ENCODE measurements around the gene AP1M1. TPM values are rescaled to one million over a fixed set of nuclear protein-coding genes. Genes with fewer than 3 reads are reported as not detected.

The AP1M1 gene
- polyA plus RNA-seq, 2 donors, result 16.7 to 29.9 TPM

DNA sequence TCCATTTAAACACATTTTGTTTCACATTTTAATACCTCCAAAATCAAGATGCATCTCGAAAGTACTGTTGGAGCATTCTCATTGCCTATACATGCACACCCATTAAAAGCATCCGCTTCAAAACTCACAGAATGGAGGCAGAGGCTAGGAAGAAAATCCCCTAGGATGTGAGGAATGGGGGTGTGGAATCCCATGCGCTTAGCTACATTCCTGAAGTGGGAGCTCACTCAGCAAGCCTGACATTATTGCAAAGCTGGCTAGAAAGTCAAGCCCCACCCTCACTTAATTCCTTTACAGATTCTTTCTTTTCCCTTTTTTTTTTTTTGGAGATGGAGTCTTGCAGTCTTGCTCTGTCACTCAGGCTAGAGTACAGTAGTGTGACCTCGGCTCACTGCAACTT, 17.1 kb upstream of the AP1M1 start:
- Histone ChIP-seq H3K4me1 (ENCODE audit: control insufficient read depth in 2 of 2, insufficient read depth in 2 of 2, low read length in 1 of 2) (peaks cover 0 to 3% of the 10 kb centered on the region in 2 donors), H3K27ac (ENCODE audit: low read depth in 2 of 2, low read length in 1 of 2) (no peak overlapping the region), H3K9me3 (ENCODE audit: control insufficient read depth in 2 of 2, insufficient read depth in 1 of 2, low read depth in 1 of 2, low read length in 1 of 2) (no peaks in the 10 kb centered on the region), H3K27me3 (ENCODE audit: control insufficient read depth in 1 of 2, insufficient read depth in 2 of 2, low read length in 2 of 2) (no peaks in the 10 kb centered on the region), H3K4me3 (ENCODE audit: low read depth in 1 of 2, low read length in 2 of 2) (no peak overlapping the region), H3K36me3 (ENCODE audit: control insufficient read depth in 2 of 2, insufficient read depth in 2 of 2, low read length in 1 of 2) (no peaks in the 10 kb centered on the region)
- WGBS, 2 donors, result 32 to 54% methylated on average over 4 of the region's 4 CpGs

DNA sequence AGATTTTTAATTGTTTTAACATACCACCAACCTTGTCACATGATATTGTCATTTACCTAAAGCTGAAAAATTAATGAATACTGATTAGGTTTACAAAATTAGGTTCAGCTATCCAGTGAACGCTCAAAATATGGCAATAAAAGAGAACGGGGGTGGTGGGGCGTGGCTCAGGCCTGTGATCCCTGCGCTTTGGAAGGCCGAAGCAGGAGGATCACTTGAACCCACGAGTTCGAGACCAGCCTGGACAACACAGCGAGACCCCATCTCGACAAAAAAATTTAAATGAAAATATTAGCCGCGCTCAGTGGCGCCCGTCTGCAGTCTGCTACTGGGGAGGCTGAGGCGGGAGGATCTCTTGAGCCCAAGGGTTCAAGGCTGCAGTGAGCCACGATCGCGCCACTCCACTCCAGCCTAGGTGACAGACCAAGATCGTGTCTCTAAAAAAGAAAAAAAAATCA, 13.0 kb upstream of the AP1M1 start:
- 42 to 46% methylated on average over 18 of the region's 18 CpGs for WGBS, 2 donors
- no peaks in the 10 kb centered on the region for H3K9me3 ChIP-seq (ENCODE audit: control insufficient read depth in 2 of 2, insufficient read depth in 1 of 2, low read depth in 1 of 2, low read length in 1 of 2)
- no peaks in the 10 kb centered on the region for H3K27me3 ChIP-seq (ENCODE audit: control insufficient read depth in 1 of 2, insufficient read depth in 2 of 2, low read length in 2 of 2)
- H3K27ac ChIP-seq (ENCODE audit: low read depth in 2 of 2, low read length in 1 of 2), result peak overlapping the region; percentile 60 to 66
- peaks cover 0 to 7% of the 10 kb centered on the region in 2 donors for H3K4me1 ChIP-seq (ENCODE audit: control insufficient read depth in 2 of 2, insufficient read depth in 2 of 2, low read length in 1 of 2)
- H3K36me3 ChIP-seq (ENCODE audit: control insufficient read depth in 2 of 2, insufficient read depth in 2 of 2, low read length in 1 of 2), result peaks cover 2 to 7% of the 10 kb centered on the region in 2 donors
- H3K4me3 ChIP-seq (ENCODE audit: low read depth in 1 of 2, low read length in 2 of 2), result peak overlapping the region; percentile 97 to 100

DNA sequence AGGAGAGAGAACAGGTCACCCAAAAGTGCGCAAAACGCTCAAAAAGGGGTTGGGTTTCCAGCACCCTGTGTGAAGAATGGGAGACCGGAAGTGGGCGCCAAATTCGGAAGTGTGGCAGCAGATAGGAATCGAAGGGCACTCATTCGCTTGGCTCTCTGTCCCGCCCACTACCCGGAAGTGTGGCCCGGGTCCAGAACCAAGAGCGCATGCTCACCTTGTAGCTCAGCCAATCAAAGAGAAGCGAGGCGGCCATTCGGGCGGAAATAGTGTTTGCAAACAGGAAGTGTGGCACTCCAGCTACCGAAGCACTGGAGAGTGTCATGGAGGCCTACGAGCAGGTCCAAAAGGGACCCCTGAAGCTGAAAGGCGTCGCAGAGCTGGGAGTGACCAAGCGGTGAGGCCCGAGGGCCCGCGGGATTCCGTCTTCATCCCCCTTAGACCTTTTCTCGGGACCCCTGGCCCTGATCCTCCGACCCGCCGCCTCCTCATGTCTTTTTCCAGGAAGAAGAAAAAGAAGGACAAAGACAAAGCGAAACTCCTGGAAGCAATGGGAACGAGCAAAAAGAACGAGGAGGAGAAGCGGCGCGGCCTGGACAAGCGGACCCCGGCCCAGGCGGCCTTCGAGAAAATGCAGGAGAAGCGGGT, 12.5 kb upstream of the AP1M1 start, which contains the start of gene FAM32A:
FAM32A (plus strand) TSS at position 288 of the 645 bp plus-strand sequence; CDS start at position 321, 33 bp downstream.
- Histone ChIP-seq H3K4me1 (ENCODE audit: control insufficient read depth in 2 of 2, insufficient read depth in 2 of 2, low read length in 1 of 2) (peaks cover 0 to 7% of the 10 kb centered on the region in 2 donors), H3K27ac (ENCODE audit: low read depth in 2 of 2, low read length in 1 of 2) (peak within 1 kb of the TSS; percentile 89 to 92)
- WGBS, 2 donors, result 0% methylated on average over 39 of the region's 39 CpGs

DNA sequence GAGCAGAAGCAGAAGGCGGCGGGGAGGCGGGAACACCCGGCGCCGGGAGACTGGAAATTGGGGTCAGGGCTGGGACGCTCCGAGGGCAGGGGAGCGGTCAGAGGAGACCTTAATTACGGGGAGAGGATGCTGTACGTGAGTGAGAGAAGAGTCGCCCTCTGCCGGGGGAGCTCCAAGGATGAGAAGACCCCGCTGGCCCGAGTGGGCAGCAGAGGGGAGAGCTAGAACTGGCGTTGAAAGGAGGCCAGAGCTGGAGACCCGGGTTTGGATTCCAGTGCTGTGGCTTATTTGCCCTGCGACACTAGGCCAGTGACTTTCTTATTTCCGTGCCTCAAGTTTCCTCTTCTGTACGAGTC, 12.0 kb upstream of the AP1M1 start:
- Histone ChIP-seq H3K4me1 (ENCODE audit: control insufficient read depth in 2 of 2, insufficient read depth in 2 of 2, low read length in 1 of 2) (peaks cover 0 to 7% of the 10 kb centered on the region in 2 donors), H3K36me3 (ENCODE audit: control insufficient read depth in 2 of 2, insufficient read depth in 2 of 2, low read length in 1 of 2) (peaks cover 7 to 18% of the 10 kb centered on the region in 2 donors), H3K27me3 (ENCODE audit: control insufficient read depth in 1 of 2, insufficient read depth in 2 of 2, low read length in 2 of 2) (no peaks in the 10 kb centered on the region), H3K9me3 (ENCODE audit: control insufficient read depth in 2 of 2, insufficient read depth in 1 of 2, low read depth in 1 of 2, low read length in 1 of 2) (no peaks in the 10 kb centered on the region), H3K27ac (ENCODE audit: low read depth in 2 of 2, low read length in 1 of 2) (peak overlapping the region; percentile 89 to 92), H3K4me3 (ENCODE audit: low read depth in 1 of 2, low read length in 2 of 2) (peak overlapping the region; percentile 97 to 100)
- WGBS, 2 donors, result 0 to 1% methylated on average over 20 of the region's 20 CpGs

More for the DNA sequence above, 12.5 kb upstream of the AP1M1 start, which contains the start of gene FAM32A:
- Histone ChIP-seq H3K9me3 (ENCODE audit: control insufficient read depth in 2 of 2, insufficient read depth in 1 of 2, low read depth in 1 of 2, low read length in 1 of 2) (no peaks in the 10 kb centered on the region), H3K4me3 (ENCODE audit: low read depth in 1 of 2, low read length in 2 of 2) (peak within 1 kb of the TSS; percentile 97 to 100), H3K36me3 (ENCODE audit: control insufficient read depth in 2 of 2, insufficient read depth in 2 of 2, low read length in 1 of 2) (peaks cover 4 to 13% of the 10 kb centered on the region in 2 donors), H3K27me3 (ENCODE audit: control insufficient read depth in 1 of 2, insufficient read depth in 2 of 2, low read length in 2 of 2) (no peaks in the 10 kb centered on the region)

DNA sequence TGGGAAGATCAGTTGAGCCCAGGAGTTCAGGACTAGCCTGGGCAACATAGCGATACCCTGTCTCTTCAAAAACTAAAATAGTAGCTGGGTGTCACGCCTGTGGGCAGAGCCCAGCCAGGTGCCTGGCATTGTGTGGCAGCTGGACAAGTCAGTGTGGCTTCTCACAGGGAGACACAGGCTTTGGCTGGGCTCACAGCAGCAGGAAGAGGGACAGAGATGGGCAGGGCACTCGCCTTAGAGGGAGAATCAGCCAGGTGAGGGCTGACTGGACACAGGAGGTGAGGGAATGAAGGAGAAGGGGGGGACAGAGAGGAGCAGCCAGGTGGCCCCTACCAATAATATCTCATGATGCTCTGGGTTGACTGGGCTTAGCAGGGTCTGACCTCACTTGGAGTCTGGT, 9.2 kb upstream of the AP1M1 start:
- H3K27ac ChIP-seq (ENCODE audit: low read depth in 2 of 2, low read length in 1 of 2), result no peak overlapping the region
- WGBS, 2 donors, result 97 to 98% methylated on average over 3 of the region's 3 CpGs
- H3K9me3 ChIP-seq (ENCODE audit: control insufficient read depth in 2 of 2, insufficient read depth in 1 of 2, low read depth in 1 of 2, low read length in 1 of 2), result no peaks in the 10 kb centered on the region
- H3K27me3 ChIP-seq (ENCODE audit: control insufficient read depth in 1 of 2, insufficient read depth in 2 of 2, low read length in 2 of 2), result no peaks in the 10 kb centered on the region
- no peak overlapping the region for H3K4me3 ChIP-seq (ENCODE audit: low read depth in 1 of 2, low read length in 2 of 2)
- H3K36me3 ChIP-seq (ENCODE audit: control insufficient read depth in 2 of 2, insufficient read depth in 2 of 2, low read length in 1 of 2), result peaks cover 17 to 27% of the 10 kb centered on the region in 2 donors
- peaks cover 0 to 7% of the 10 kb centered on the region in 2 donors for H3K4me1 ChIP-seq (ENCODE audit: control insufficient read depth in 2 of 2, insufficient read depth in 2 of 2, low read length in 1 of 2)

DNA sequence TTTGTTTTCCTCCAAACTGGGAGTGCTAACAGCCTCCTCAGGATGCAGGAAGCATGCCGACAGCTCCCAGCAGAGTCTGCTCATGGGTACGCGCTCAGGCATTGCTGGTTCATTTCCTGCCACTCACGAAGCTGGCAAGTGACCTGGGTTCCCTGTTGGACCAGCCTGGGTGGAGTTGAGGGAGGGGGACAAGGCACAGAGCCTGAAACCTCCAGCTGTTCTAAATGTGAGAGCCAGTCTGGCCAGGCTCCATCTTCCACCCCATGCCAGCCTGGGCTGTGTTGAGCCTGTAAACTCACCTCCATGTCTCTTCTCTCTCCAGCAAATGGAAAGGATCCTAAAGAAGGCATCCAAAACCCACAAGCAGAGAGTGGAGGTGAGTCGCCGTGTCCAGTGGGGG, 7.5 kb upstream of the AP1M1 start:
- H3K27me3 ChIP-seq (ENCODE audit: control insufficient read depth in 1 of 2, insufficient read depth in 2 of 2, low read length in 2 of 2), result no peaks in the 10 kb centered on the region
- peaks cover 0 to 4% of the 10 kb centered on the region in 2 donors for H3K4me1 ChIP-seq (ENCODE audit: control insufficient read depth in 2 of 2, insufficient read depth in 2 of 2, low read length in 1 of 2)
- 86% methylated on average over 6 of the region's 6 CpGs for WGBS, 2 donors
- H3K27ac ChIP-seq (ENCODE audit: low read depth in 2 of 2, low read length in 1 of 2), result no peak overlapping the region
- peaks cover 17 to 27% of the 10 kb centered on the region in 2 donors for H3K36me3 ChIP-seq (ENCODE audit: control insufficient read depth in 2 of 2, insufficient read depth in 2 of 2, low read length in 1 of 2)
- no peaks in the 10 kb centered on the region for H3K9me3 ChIP-seq (ENCODE audit: control insufficient read depth in 2 of 2, insufficient read depth in 1 of 2, low read depth in 1 of 2, low read length in 1 of 2)
- no peak overlapping the region for H3K4me3 ChIP-seq (ENCODE audit: low read depth in 1 of 2, low read length in 2 of 2)

DNA sequence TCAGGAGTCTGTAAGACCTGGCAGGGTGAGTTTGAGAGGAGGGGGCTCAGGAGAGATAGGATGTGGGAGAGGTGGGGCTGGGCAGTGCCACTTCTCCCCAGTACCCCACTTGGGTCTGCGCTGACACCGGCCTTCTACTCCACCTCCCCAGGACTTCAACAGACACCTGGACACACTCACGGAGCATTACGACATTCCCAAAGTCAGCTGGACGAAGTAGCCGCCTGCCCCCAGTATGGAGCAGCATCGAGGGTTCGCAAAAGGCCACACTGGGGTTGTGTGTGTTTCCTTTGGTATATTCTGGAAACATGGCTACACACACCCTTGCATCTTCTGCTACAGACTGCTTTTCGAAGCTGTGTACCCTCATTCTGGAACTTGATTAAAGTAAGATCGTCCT, 7.0 kb upstream of the AP1M1 start:
- no peak overlapping the region for H3K4me3 ChIP-seq (ENCODE audit: low read depth in 1 of 2, low read length in 2 of 2)
- H3K27ac ChIP-seq (ENCODE audit: low read depth in 2 of 2, low read length in 1 of 2), result no peak overlapping the region
- no peaks in the 10 kb centered on the region for H3K27me3 ChIP-seq (ENCODE audit: control insufficient read depth in 1 of 2, insufficient read depth in 2 of 2, low read length in 2 of 2)
- WGBS, 2 donors, result 91 to 93% methylated on average over 10 of the region's 10 CpGs
- peaks cover 17 to 27% of the 10 kb centered on the region in 2 donors for H3K36me3 ChIP-seq (ENCODE audit: control insufficient read depth in 2 of 2, insufficient read depth in 2 of 2, low read length in 1 of 2)
- H3K9me3 ChIP-seq (ENCODE audit: control insufficient read depth in 2 of 2, insufficient read depth in 1 of 2, low read depth in 1 of 2, low read length in 1 of 2), result no peaks in the 10 kb centered on the region
- H3K4me1 ChIP-seq (ENCODE audit: control insufficient read depth in 2 of 2, insufficient read depth in 2 of 2, low read length in 1 of 2), result peaks cover 0 to 4% of the 10 kb centered on the region in 2 donors

DNA sequence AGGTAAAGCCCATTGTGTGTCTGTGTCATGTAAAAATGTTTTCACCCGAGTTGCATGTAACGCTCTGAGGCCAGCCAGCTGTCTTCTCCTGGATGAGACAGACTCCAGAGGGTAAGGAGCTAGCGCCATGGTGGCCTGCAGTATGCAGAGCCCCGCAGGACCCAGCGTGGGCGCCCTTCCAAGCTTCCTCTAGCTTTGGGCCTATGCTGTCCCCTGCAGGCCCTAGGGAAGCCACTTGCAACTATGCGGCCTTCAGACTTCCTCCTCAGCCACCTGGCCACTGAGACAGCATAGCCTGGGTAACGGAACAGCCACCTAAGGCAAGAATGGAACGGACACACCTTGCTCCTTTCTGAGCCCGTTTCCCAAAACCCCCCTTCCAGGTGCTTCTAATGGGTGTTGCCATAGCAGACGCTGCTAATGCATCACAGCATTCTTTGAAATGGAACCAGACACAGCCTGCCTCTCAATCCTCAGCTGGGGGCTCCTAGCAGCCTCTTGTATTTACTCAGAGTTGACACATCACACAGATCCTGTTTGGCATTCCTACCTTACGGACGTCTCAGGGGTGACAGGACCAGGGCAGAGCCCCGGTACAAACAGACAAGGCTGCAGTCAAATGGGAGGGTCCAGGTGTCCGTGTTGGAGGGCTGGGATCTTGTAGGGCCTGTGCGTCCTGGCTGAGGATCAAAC, 6.3 kb upstream of the AP1M1 start:
- H3K9me3 ChIP-seq (ENCODE audit: control insufficient read depth in 2 of 2, insufficient read depth in 1 of 2, low read depth in 1 of 2, low read length in 1 of 2), result no peaks in the 10 kb centered on the region
- H3K4me3 ChIP-seq (ENCODE audit: low read depth in 1 of 2, low read length in 2 of 2), result no peak overlapping the region
- peaks cover 17 to 27% of the 10 kb centered on the region in 2 donors for H3K36me3 ChIP-seq (ENCODE audit: control insufficient read depth in 2 of 2, insufficient read depth in 2 of 2, low read length in 1 of 2)
- peaks cover 0 to 4% of the 10 kb centered on the region in 2 donors for H3K4me1 ChIP-seq (ENCODE audit: control insufficient read depth in 2 of 2, insufficient read depth in 2 of 2, low read length in 1 of 2)
- no peak overlapping the region for H3K27ac ChIP-seq (ENCODE audit: low read depth in 2 of 2, low read length in 1 of 2)
- 78 to 83% methylated on average over 16 of the region's 16 CpGs for WGBS, 2 donors
- H3K27me3 ChIP-seq (ENCODE audit: control insufficient read depth in 1 of 2, insufficient read depth in 2 of 2, low read length in 2 of 2), result no peaks in the 10 kb centered on the region

DNA sequence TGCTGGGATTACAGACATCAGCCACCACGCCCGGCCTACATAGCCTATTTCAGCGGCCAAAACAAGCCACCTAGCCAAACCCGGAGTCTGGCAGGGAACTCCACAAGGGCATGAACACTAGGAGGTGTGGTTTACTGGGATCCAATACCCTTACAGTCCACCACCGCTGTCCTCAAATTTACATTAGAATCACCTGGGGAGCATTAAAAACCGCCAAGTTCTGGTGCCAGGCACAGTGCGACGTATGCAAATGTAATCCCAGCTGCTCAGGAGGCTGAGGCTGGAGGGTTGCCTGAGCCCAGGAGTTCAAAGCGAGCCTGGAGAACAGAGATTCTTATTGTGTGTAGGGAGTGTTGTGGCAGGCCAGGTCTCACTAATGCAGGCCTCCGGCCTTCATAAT, 4.2 kb upstream of the AP1M1 start:
- no peaks in the 10 kb centered on the region for H3K9me3 ChIP-seq (ENCODE audit: control insufficient read depth in 2 of 2, insufficient read depth in 1 of 2, low read depth in 1 of 2, low read length in 1 of 2)
- peaks cover 0 to 3% of the 10 kb centered on the region in 2 donors for H3K4me1 ChIP-seq (ENCODE audit: control insufficient read depth in 2 of 2, insufficient read depth in 2 of 2, low read length in 1 of 2)
- H3K27ac ChIP-seq (ENCODE audit: low read depth in 2 of 2, low read length in 1 of 2), result no peak overlapping the region
- H3K4me3 ChIP-seq (ENCODE audit: low read depth in 1 of 2, low read length in 2 of 2), result no peak overlapping the region
- H3K36me3 ChIP-seq (ENCODE audit: control insufficient read depth in 2 of 2, insufficient read depth in 2 of 2, low read length in 1 of 2), result peaks cover 15 to 26% of the 10 kb centered on the region in 2 donors
- no peaks in the 10 kb centered on the region for H3K27me3 ChIP-seq (ENCODE audit: control insufficient read depth in 1 of 2, insufficient read depth in 2 of 2, low read length in 2 of 2)
- 81% methylated on average over 10 of the region's 10 CpGs for WGBS, 2 donors
